GM12878 (cell line): ENCODE measurements around the gene MAP3K5. TPM values are rescaled to one million over a fixed set of nuclear protein-coding genes. Genes with fewer than 3 reads are reported as not detected.

Source experiments
- ATAC-seq: fragments of 200-7000 bp; cut with Tn5 transposase; 3 replicates; pipeline ENCODE4 v1.9.1; 2020; ENCODE audit warnings: mild to moderate bottlenecking, moderate library complexity
- BruUV-seq: library from RNA; stranded (reverse); fragments of 400-500 nt; replicated peaks from 2 replicates; lab custom pipeline; 2021; lab: Mats Ljungman, UMichigan
- CTCF ChIA-PET: fragments of 300-600 bp; sonication (Branson Sonifier 250); formaldehyde crosslinking; extraction: SDS; loops from one replicate; lab custom pipeline; 2021; ENCODE audit warnings: inconsistent platforms; lab: Yijun Ruan, JAX
- POLR2A ChIA-PET: fragments of 350-600 bp; formaldehyde crosslinking; extraction: SDS; loops from one replicate; lab custom pipeline; 2021; ENCODE audit warnings: inconsistent platforms; lab: Charles Lee
- RAD21 ChIA-PET: fragments of 300-600 bp; sonication (Branson Sonifier 250); formaldehyde crosslinking; loops from one replicate; lab custom pipeline; 2023; ENCODE audit warnings: antibody characterized with exemption; ENCODE audit not compliant: unreplicated experiment; lab: Charles Lee
- SMC1A ChIA-PET: fragments of 300-600 bp; sonication (Branson Sonifier 250); formaldehyde crosslinking; loops from one replicate; lab custom pipeline; 2023; ENCODE audit not compliant: unreplicated experiment, uncharacterized antibody; lab: Charles Lee
- DNase-seq: peaks from one replicate; pipeline ENCODE4 v3.0.0-alpha.2; 2011; ENCODE audit warnings: low read depth, low spot score
- FAIRE-seq: peaks from 3 replicates; lab custom pipeline; 2011; peaks lifted over from hg19 to GRCh38; lab: Jason Lieb, UNC
- H2AFZ ChIP-seq: 2 replicates; pipeline ENCODE4 v1.6.0; 2011; ENCODE audit warnings: low read depth, low read length, control low read depth; ENCODE audit not compliant: control insufficient read depth
- H3K27ac ChIP-seq: 2 replicates; pipeline ENCODE4 v1.5.1; 2011; ENCODE audit warnings: control low read depth; ENCODE audit not compliant: control insufficient read depth, insufficient read depth
- H3K27me3 ChIP-seq, 2 experiments: replicated peaks in 1 of 2; 2 replicates each; pipeline versions ENCODE4 v1.6.0 to v1.6.1; 2011; ENCODE audit warnings: low read length in 1 of 2; ENCODE audit not compliant: control insufficient read depth in 2 of 2, insufficient read depth in 2 of 2
- H3K36me3 ChIP-seq, 2 experiments: 2 replicates each; pipeline ENCODE4 v1.5.1; 2011; ENCODE audit warnings: low read length in 1 of 2; ENCODE audit not compliant: control insufficient read depth in 2 of 2, insufficient read depth in 2 of 2
- H3K4me1 ChIP-seq: 2 replicates; pipeline ENCODE4 v1.6.1; 2011; ENCODE audit warnings: mild to moderate bottlenecking, low read length, moderate library complexity, mixed read lengths; ENCODE audit not compliant: control insufficient read depth, insufficient read depth
- H3K4me2 ChIP-seq: 2 replicates; pipeline ENCODE4 v1.6.0; 2011; ENCODE audit warnings: control low read depth; ENCODE audit not compliant: control insufficient read depth, insufficient read depth
- H3K4me3 ChIP-seq: fragments of 200-600 bp; sonication (generic); 2 replicates; pipeline ENCODE4 v1.5.1; 2016
- H3K79me2 ChIP-seq: 2 replicates; pipeline ENCODE4 v1.6.0; 2011; ENCODE audit warnings: low read length; ENCODE audit not compliant: control insufficient read depth, insufficient read depth
- H3K9ac ChIP-seq: 2 replicates; pipeline ENCODE4 v1.8.0; 2011; ENCODE audit warnings: low read length, control low read depth, mixed read lengths; ENCODE audit not compliant: control insufficient read depth, insufficient read depth
- H3K9me3 ChIP-seq: replicated peaks from 3 replicates; pipeline ENCODE4 v1.5.1; 2011; ENCODE audit warnings: mild to moderate bottlenecking, low read length; ENCODE audit not compliant: control insufficient read depth, insufficient read depth
- H4K20me1 ChIP-seq: 2 replicates; pipeline ENCODE4 v1.6.0; 2011; ENCODE audit not compliant: control insufficient read depth, insufficient read depth
- E4F1 ChIP-seq: fragments of 450-650 bp; IDR thresholded peaks from 2 replicates; pipeline ENCODE4 v1.6.1; 2018; ENCODE audit warnings: borderline replicate concordance, mild to moderate bottlenecking; ENCODE audit not compliant: partially characterized antibody
- EED ChIP-seq: sonication (generic); IDR thresholded peaks from 2 replicates; pipeline ENCODE4 v1.6.1; 2016; ENCODE audit warnings: antibody characterized with exemption, low read depth
- HDAC6 ChIP-seq: fragments of 200-600 bp; sonication (generic); IDR thresholded peaks from one replicate; pipeline ENCODE4 v1.8.0; 2017; ENCODE audit warnings: antibody characterized with exemption; ENCODE audit not compliant: unreplicated experiment
- IKZF2 ChIP-seq, 2 experiments: fragments of 450-650 bp; IDR thresholded peaks; 2 replicates each; pipeline ENCODE4 v1.6.1; 2017; ENCODE audit warnings: mild to moderate bottlenecking in 2 of 2, moderate library complexity in 2 of 2
- MYC ChIP-seq: IDR thresholded peaks from 2 replicates; pipeline ENCODE4 v1.6.1; 2011; ENCODE audit warnings: mild to moderate bottlenecking, low read length, moderate library complexity, inconsistent platforms; ENCODE audit not compliant: insufficient read depth, insufficient replicate concordance, insufficient read length, severe bottlenecking
- NBN ChIP-seq: fragments of 450-650 bp; IDR thresholded peaks from 2 replicates; pipeline ENCODE4 v1.6.1; 2016
- NR2F1 ChIP-seq: fragments of 450-650 bp; conservative IDR thresholded peaks from 2 replicates; pipeline ENCODE4 v1.6.1; 2017; ENCODE audit warnings: mild to moderate bottlenecking
- NRF1 ChIP-seq: conservative IDR thresholded peaks from 2 replicates; pipeline ENCODE4 v1.6.1; 2011; ENCODE audit warnings: mild to moderate bottlenecking, low read depth, low read length, improper control_type of control experiment
- PAX5 ChIP-seq: IDR thresholded peaks from 2 replicates; pipeline ENCODE4 v1.6.1; 2011; ENCODE audit warnings: low read depth, low read length, borderline replicate concordance
- RELA ChIP-seq: fragments of 450-650 bp; IDR thresholded peaks from 2 replicates; pipeline ENCODE4 v1.8.0; 2014; ENCODE audit warnings: borderline replicate concordance; ENCODE audit not compliant: partially characterized antibody
- SIX5 ChIP-seq: IDR thresholded peaks from 2 replicates; pipeline ENCODE4 v1.6.1; 2011; ENCODE audit warnings: mild to moderate bottlenecking, low read depth, low read length, moderate library complexity; ENCODE audit not compliant: severe bottlenecking
- SREBF2 ChIP-seq: IDR thresholded peaks from 2 replicates; pipeline ENCODE4 v1.6.1; 2012; ENCODE audit warnings: mild to moderate bottlenecking, low read length
- SRF ChIP-seq, 2 experiments: IDR thresholded peaks; 2 replicates each; pipeline ENCODE4 v1.6.1; 2011; ENCODE audit warnings: low read depth in 2 of 2, low read length in 2 of 2, mild to moderate bottlenecking in 1 of 2, moderate library complexity in 1 of 2
- TBL1XR1 ChIP-seq: IDR thresholded peaks from 2 replicates; pipeline ENCODE4 v1.6.1; 2012; ENCODE audit warnings: low read depth, low read length, improper control_type of control experiment
- USF2 ChIP-seq: IDR thresholded peaks from 2 replicates; pipeline ENCODE4 v1.6.1; 2011; ENCODE audit warnings: low read depth, low read length, improper control_type of control experiment, borderline replicate concordance
- ZNF24 ChIP-seq: fragments of 450-650 bp; IDR thresholded peaks from 2 replicates; pipeline ENCODE4 v1.6.1; 2017; ENCODE audit warnings: antibody characterized with exemption, mild to moderate bottlenecking
- ZZZ3 ChIP-seq: IDR thresholded peaks from 2 replicates; pipeline ENCODE4 v1.6.1; 2011; ENCODE audit warnings: low read depth; ENCODE audit not compliant: control insufficient read depth, insufficient read length
- WGBS: methylation state at CpG from one replicate; pipeline ENCODE4 v1.1.6; 2016; ENCODE audit warnings: low lambda C conversion rate; ENCODE audit not compliant: insufficient replicate concordance, insufficient coverage; ENCODE audit errors: missing lambda C conversion rate; 5-methylcytosine and 5-hydroxymethylcytosine counted together
- in situ Hi-C: fragments of 300-500 bp; cut with MboI; formaldehyde crosslinking; loops from 9 replicates; pipeline ENCODE4 v1.14.3; 2018; ENCODE audit warnings: mixed read lengths
- intact Hi-C: fragments of 100-400 bp; cut with micrococcal nuclease; formaldehyde crosslinking; loops from one replicate; pipeline ENCODE4 v1.14.2; 2022; ENCODE audit not compliant: unreplicated experiment
- polyA plus RNA-seq, 11 experiments: library from polyadenylated mRNA; depleted of rRNA in 4 of 11; unstranded in 6 of 11; stranded (reverse) in 5 of 11; fragments of >200 nt; fragmentation: Nextera tagmentation in 4 of 11; fragmentation: Illumina TruSeq in 1 of 11; extraction: Ambion mirVana in 4 of 11; extraction: Trizol in 1 of 11; gene quantifications; 1 replicate in 1 of 11; 2 replicates in 10 of 11; pipeline versions ENCODE4 v1.2.1 to v1.2.3, GENCODE V29; 2011 to 2016; ENCODE audit warnings: inconsistent platforms in 2 of 11, missing spikeins in 2 of 11, low read depth in 1 of 11
- total RNA-seq, 4 experiments: library from RNA; depleted of rRNA in 3 of 4; stranded (reverse); fragments of >200 nt in 3 of 4; fragmentation: Illumina TruSeq in 1 of 4; extraction: Trizol in 1 of 4; gene quantifications; 2 replicates each; pipeline versions ENCODE4 v1.2.1 to v1.2.3, GENCODE V29; 2013 to 2021
- TF ChIP-seq, protein P1 (sequence below): IDR thresholded peaks from 2 replicates; pipeline ENCODE4 v1.6.1; 2012; ENCODE audit warnings: low read depth, low read length, improper control_type of control experiment

Gene MAP3K5
- total and polyA plus RNA-seq, 10 of the 15 experiments (the other 5 are each of a cell fraction or from before 2014, with no cell fraction given) = 5.4 to 34.3 (median 26.4) TPM

DNA sequence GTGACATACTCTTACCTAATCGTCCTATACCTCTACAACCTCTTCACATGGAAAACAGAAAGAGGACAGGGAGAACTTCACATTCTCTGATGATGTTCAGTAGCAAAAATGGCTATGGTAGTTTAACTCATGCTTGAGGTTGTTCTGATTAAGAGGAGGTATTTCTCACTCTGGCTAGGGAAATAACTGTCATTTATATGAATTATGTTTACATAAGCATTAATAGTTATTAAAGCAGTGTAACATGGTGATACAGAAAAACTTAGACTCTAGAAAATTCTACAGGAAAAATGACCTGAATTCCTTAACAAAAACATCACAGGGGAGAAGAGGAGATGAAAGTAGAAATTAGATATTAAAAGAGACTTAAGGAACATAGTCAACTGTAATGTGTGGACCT is 57.3 kb downstream of the MAP3K5 start:
- Histone ChIP-seq H3K79me2 (peaks cover 97% of the 10 kb centered on the region), H3K27ac (no peak overlapping the region), H3K4me2 (no peak overlapping the region), H3K9ac (no peak overlapping the region), H3K9me3 (no peaks in the 10 kb centered on the region; the same call in 2 of the 3 replicates), H3K4me3 (no peak overlapping the region), H3K36me3 (peaks cover 2 to 3% of the 10 kb centered on the region in 2 experiments; a peak in 2 of 4 replicates), H2AFZ (no peak overlapping the region), H3K27me3 (no peaks in the 10 kb centered on the region), H4K20me1 (no peaks in the 10 kb centered on the region), H3K4me1 (peaks cover 9% of the 10 kb centered on the region)
- TF ChIP-seq E4F1 = no peak
- no peak for TF ChIP-seq ZZZ3
- no peak for TF ChIP-seq SRF (IDR thresholded peaks at IDR 0.05; ENCODE audit: low read depth in 2 of 2, low read length in 2 of 2)
- TF ChIP-seq TBL1XR1 = no peak
- TF ChIP-seq NRF1 = no peak
- no peak for TF ChIP-seq NBN
- TF ChIP-seq IKZF2 (IDR thresholded peaks at IDR 0.05) = no peak
- no peak for TF ChIP-seq HDAC6
- no peak for TF ChIP-seq ZNF24
- no peak for TF ChIP-seq USF2
- TF ChIP-seq PAX5 = no peak
- TF ChIP-seq SREBF2 = no peak
- TF ChIP-seq, protein P1, sequence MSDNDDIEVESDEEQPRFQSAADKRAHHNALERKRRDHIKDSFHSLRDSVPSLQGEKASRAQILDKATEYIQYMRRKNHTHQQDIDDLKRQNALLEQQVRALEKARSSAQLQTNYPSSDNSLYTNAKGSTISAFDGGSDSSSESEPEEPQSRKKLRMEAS = no peak
- no peak for TF ChIP-seq SIX5
- no peak for TF ChIP-seq MYC
- TF ChIP-seq RELA = no peak
- TF ChIP-seq EED = no peak
- TF ChIP-seq NR2F1 = no peak
- 60% methylated on average over 1 of the region's 1 CpG for WGBS
- ChIA-PET POLR2A (no interaction called here), SMC1A (interaction anchor here (0.7 to 20.2 kb wide), 5 partner anchors 10 to 28 kb away, joined by 3 to 370 read pairs (median 83); no protein-coding TSS in a partner anchor), RAD21 (interaction anchor here (0.6 to 2.5 kb wide), 5 partner anchors 11 to 60 kb away, joined by 3 to 15 read pairs (median 4); partner anchors contain the start of gene MAP3K5), CTCF (interaction anchor here (1.0 to 1.6 kb wide), 2 partner anchors 11 to 91 kb away, joined by 4 to 5 read pairs; no protein-coding TSS in a partner anchor)
- BruUV-seq = no TSS peak
- in situ Hi-C loops = no loop called here
- intact Hi-C loops = no loop called here
- FAIRE-seq (no peak), DNase-seq (no peak), ATAC-seq (no peak)
